GM12878 (cell line): Measurements from ENCODE around the gene ASPDH. TPM values are rescaled to one million over a fixed set of nuclear protein-coding genes. Genes with fewer than 3 reads are reported as not detected.

Source experiments
- CHD2 ChIP-seq: IDR thresholded peaks from 2 replicates; pipeline ENCODE4 v1.6.1; 2011; ENCODE audit warnings: low read depth, low read length, improper control_type of control experiment, borderline replicate concordance
- CHD4 ChIP-seq: fragments of 200-600 bp; sonication (generic); IDR thresholded peaks from 2 replicates; pipeline ENCODE4 v1.6.1; 2016; ENCODE audit warnings: mild to moderate bottlenecking
- GATAD2B ChIP-seq: fragments of 450-650 bp; conservative IDR thresholded peaks from 2 replicates; pipeline ENCODE4 v1.6.1; 2017; ENCODE audit warnings: low read depth, mild to moderate bottlenecking, moderate library complexity
- KLF5 ChIP-seq: fragments of 450-650 bp; IDR thresholded peaks from 2 replicates; pipeline ENCODE4 v1.6.1; 2014; ENCODE audit warnings: mild to moderate bottlenecking; ENCODE audit not compliant: partially characterized antibody
- NBN ChIP-seq: fragments of 450-650 bp; IDR thresholded peaks from 2 replicates; pipeline ENCODE4 v1.6.1; 2016
- RB1 ChIP-seq: fragments of 450-650 bp; formaldehyde crosslinking; IDR thresholded peaks from 2 replicates; pipeline ENCODE4 v1.6.1; 2017; ENCODE audit warnings: mild to moderate bottlenecking, borderline replicate concordance
- STAT1 ChIP-seq: fragments of 450-650 bp; conservative IDR thresholded peaks from 2 replicates; pipeline ENCODE4 v1.6.1; 2014; ENCODE audit warnings: antibody characterized with exemption, mild to moderate bottlenecking
- TBL1XR1 ChIP-seq: IDR thresholded peaks from 2 replicates; pipeline ENCODE4 v1.6.1; 2012; ENCODE audit warnings: low read depth, low read length, improper control_type of control experiment
- ZNF207 ChIP-seq: fragments of 450-650 bp; IDR thresholded peaks from 2 replicates; pipeline ENCODE4 v1.6.1; 2014; ENCODE audit warnings: antibody characterized with exemption, mild to moderate bottlenecking, borderline replicate concordance
- polyA plus RNA-seq, 11 experiments: library from polyadenylated mRNA; depleted of rRNA in 4 of 11; unstranded in 6 of 11; stranded (reverse) in 5 of 11; fragments of >200 nt; fragmentation: Nextera tagmentation in 4 of 11; fragmentation: Illumina TruSeq in 1 of 11; extraction: Ambion mirVana in 4 of 11; extraction: Trizol in 1 of 11; gene quantifications; 1 replicate in 1 of 11; 2 replicates in 10 of 11; pipeline versions ENCODE4 v1.2.1 to v1.2.3, GENCODE V29; 2011 to 2016; ENCODE audit warnings: inconsistent platforms in 2 of 11, missing spikeins in 2 of 11, low read depth in 1 of 11
- total RNA-seq, 4 experiments: library from RNA; depleted of rRNA in 3 of 4; stranded (reverse); fragments of >200 nt in 3 of 4; fragmentation: Illumina TruSeq in 1 of 4; extraction: Trizol in 1 of 4; gene quantifications; 2 replicates each; pipeline versions ENCODE4 v1.2.1 to v1.2.3, GENCODE V29; 2013 to 2021
- TF ChIP-seq, protein P1 (sequence below): fragments of 450-650 bp; IDR thresholded peaks from 2 replicates; pipeline ENCODE4 v1.6.1; 2016; ENCODE audit warnings: mild to moderate bottlenecking
- TF ChIP-seq, protein P2 (sequence below): fragments of 450-650 bp; IDR thresholded peaks from 2 replicates; pipeline ENCODE4 v1.6.1; 2017; ENCODE audit warnings: borderline replicate concordance
- TF ChIP-seq, protein P3 (sequence below): fragments of 450-650 bp; IDR thresholded peaks from 2 replicates; pipeline ENCODE4 v1.6.1; 2017; ENCODE audit warnings: low read depth, mild to moderate bottlenecking, moderate library complexity
- TF ChIP-seq, protein P4 (sequence below): IDR thresholded peaks from 2 replicates; pipeline ENCODE4 v1.6.1; 2012; ENCODE audit warnings: low read depth, low read length, improper control_type of control experiment

Gene ASPDH
- total and polyA plus RNA-seq, 10 of the 15 experiments (the other 5 are each of a cell fraction or from before 2014, with no cell fraction given) = not detected

DNA sequence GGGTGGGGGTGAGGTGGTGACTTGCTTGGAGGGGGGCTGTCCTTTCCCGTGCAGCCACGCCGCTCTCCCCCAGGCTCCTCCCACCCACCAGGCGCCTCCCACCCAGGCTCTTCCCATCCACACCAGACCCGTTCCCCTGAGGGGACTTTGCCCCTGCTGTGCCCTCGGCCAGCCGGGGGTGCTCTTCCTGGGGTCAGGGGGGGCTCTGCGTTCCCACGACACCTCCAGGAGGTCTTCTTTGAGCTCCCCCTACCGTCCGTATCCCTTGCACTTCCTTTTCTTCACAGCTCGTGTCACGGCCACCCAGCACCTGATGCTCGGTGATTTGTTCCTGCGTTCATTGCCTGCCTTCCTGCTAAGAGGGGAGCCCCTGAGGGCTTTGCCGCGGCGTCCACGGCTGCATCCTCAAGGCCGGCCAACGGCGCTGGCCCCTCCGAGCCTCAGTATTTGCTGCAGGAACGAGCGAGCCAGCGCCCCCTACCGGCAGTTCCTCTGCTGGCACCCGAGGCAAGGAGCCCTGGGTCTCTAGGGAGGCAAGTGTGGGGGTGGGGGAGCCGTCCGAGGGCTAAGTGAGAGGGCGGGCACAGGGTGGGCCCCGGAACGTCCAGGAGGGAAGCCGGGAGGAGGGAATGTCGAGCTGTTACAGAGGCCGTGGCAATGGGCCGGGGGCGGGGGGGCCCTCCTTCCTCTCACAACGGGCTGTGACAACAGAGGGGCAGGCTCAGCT lies 42.7 kb upstream of the ASPDH start (continued):
- TF ChIP-seq, protein P1, sequence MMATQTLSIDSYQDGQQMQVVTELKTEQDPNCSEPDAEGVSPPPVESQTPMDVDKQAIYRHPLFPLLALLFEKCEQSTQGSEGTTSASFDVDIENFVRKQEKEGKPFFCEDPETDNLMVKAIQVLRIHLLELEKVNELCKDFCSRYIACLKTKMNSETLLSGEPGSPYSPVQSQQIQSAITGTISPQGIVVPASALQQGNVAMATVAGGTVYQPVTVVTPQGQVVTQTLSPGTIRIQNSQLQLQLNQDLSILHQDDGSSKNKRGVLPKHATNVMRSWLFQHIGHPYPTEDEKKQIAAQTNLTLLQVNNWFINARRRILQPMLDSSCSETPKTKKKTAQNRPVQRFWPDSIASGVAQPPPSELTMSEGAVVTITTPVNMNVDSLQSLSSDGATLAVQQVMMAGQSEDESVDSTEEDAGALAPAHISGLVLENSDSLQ = 0 out of 2 replicates have a peak, but pooled peaks have one; percentile 6
- TF ChIP-seq, protein P2, sequence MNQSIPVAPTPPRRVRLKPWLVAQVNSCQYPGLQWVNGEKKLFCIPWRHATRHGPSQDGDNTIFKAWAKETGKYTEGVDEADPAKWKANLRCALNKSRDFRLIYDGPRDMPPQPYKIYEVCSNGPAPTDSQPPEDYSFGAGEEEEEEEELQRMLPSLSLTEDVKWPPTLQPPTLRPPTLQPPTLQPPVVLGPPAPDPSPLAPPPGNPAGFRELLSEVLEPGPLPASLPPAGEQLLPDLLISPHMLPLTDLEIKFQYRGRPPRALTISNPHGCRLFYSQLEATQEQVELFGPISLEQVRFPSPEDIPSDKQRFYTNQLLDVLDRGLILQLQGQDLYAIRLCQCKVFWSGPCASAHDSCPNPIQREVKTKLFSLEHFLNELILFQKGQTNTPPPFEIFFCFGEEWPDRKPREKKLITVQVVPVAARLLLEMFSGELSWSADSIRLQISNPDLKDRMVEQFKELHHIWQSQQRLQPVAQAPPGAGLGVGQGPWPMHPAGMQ = no peak
- TF ChIP-seq RB1 (peak; percentile 85), STAT1 (no peak), CHD2 (peak; percentile 63; the same call in 1 of the 2 replicates), KLF5 (peak; percentile 52), NBN (peak; percentile 85), ZNF207 (0 out of 2 replicates have a peak, but pooled peaks have one; percentile 41), GATAD2B (peak; percentile 42; the same call in 1 of the 2 replicates), TBL1XR1 (0 out of 2 replicates have a peak, but pooled peaks have one; percentile 30), CHD4 (no peak)
- TF ChIP-seq, protein P3, sequence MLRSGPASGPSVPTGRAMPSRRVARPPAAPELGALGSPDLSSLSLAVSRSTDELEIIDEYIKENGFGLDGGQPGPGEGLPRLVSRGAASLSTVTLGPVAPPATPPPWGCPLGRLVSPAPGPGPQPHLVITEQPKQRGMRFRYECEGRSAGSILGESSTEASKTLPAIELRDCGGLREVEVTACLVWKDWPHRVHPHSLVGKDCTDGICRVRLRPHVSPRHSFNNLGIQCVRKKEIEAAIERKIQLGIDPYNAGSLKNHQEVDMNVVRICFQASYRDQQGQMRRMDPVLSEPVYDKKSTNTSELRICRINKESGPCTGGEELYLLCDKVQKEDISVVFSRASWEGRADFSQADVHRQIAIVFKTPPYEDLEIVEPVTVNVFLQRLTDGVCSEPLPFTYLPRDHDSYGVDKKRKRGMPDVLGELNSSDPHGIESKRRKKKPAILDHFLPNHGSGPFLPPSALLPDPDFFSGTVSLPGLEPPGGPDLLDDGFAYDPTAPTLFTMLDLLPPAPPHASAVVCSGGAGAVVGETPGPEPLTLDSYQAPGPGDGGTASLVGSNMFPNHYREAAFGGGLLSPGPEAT = peak; percentile 32; the same call in 1 of the 2 replicates
- TF ChIP-seq, protein P4, sequence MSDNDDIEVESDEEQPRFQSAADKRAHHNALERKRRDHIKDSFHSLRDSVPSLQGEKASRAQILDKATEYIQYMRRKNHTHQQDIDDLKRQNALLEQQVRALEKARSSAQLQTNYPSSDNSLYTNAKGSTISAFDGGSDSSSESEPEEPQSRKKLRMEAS = no peak
